ENCODE results near the gene GFM2.

DNA sequence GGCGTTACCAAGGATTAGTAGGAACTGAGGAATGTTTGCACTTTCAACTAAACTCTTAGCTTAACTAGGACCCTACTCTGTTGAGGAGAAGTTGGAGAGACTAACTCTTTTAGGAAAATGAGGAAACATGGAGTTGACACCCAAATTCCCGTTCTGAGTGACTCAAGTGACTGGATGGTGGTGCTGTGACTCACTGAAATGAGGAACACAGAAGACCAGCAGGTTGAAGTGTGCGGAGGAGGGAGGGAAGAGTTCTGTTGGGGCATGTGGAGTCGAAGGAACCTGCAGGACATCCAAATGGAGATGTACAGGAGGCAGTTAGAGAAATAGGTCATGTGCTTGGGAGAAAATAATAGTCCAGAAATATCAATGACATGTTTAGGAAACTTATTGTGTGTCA is 73.7 kb downstream of the GFM2 start:
- TF ChIP-seq, protein P1, sequence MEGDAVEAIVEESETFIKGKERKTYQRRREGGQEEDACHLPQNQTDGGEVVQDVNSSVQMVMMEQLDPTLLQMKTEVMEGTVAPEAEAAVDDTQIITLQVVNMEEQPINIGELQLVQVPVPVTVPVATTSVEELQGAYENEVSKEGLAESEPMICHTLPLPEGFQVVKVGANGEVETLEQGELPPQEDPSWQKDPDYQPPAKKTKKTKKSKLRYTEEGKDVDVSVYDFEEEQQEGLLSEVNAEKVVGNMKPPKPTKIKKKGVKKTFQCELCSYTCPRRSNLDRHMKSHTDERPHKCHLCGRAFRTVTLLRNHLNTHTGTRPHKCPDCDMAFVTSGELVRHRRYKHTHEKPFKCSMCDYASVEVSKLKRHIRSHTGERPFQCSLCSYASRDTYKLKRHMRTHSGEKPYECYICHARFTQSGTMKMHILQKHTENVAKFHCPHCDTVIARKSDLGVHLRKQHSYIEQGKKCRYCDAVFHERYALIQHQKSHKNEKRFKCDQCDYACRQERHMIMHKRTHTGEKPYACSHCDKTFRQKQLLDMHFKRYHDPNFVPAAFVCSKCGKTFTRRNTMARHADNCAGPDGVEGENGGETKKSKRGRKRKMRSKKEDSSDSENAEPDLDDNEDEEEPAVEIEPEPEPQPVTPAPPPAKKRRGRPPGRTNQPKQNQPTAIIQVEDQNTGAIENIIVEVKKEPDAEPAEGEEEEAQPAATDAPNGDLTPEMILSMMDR (IDR thresholded peaks at IDR 0.05; ENCODE audit: low read depth, low read length), result no peak
- no peak for TF ChIP-seq EZH2phosphoT487 (IDR thresholded peaks at IDR 0.05; ENCODE audit: low read depth)

Measured in OCI-LY3 (cell line).